Colon (tissue), 2 donors: ENCODE data around the gene SP7.
"Not testable (repeated sequence)": the region's sequence is repeated elsewhere in the genome, so short reads cannot be mapped to it uniquely, and the experiment has no call there.

Source experiments
- FAIRE-seq: peaks from 2 replicates; lab custom pipeline; 2012; peaks lifted over from hg19 to GRCh38; lab: Jason Lieb, UNC
- donor health status: control.
- donor health status: control.

SP7 gene

DNA sequence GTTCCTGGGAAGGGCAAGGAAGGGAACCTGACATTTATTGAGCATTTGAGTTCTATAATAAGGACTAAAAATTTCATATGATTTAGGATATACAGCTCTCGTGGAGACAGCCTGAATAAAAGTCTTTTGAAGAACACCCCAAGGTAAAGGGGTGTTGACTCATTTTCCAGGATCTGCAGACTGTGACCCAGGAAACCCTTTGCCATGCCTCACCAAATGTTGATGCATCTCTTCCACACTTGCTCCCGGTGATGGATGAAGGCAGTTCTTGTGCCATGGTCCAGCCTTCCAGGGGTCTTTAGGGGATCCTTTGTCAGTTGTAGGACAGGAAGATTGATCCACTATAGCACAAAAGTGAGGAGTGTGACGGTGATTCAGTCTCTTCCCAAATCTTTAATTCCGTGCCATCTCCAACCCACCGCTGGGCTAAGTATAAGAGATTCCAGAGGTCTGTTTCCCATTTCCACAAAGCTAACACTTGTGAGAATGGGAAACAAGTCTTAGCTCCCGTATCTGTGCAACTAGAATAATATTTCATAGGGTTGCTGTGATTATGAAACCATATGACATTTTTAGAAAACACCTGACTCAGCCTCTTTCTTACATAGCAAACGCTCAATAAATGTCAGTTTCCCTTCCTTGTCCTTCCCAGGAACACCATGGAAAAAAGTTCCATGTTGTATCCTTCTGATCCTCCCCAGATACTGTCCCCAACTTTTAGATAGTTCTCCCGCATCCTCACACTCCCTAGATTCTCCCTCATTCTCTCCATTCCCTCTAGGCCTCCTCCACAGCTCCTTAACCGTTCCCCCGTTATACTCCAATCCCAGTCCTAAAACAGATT is 15.6 kb downstream of the SP7 start:
- FAIRE-seq, result no peak

DNA sequence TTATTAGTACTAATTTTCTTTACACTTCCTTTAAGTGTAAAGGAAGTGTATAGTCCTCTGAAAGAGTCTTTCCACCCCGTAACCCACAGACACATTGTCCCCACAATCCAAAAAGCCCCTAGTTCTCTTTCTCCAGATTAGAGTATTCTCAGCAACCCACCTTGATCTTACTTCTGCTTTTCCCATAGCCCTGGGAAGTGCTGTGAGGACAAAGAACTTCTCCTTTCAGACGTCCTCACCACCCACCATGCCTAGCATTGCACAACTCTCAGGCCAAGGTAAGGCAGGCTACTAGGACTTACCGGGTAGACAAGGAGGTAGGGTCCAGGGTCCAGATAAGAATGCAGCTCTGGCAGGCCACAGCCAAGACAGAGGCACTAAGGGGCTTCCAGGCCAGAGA is 22.2 kb downstream of the SP7 start:
- no peak for FAIRE-seq

DNA sequence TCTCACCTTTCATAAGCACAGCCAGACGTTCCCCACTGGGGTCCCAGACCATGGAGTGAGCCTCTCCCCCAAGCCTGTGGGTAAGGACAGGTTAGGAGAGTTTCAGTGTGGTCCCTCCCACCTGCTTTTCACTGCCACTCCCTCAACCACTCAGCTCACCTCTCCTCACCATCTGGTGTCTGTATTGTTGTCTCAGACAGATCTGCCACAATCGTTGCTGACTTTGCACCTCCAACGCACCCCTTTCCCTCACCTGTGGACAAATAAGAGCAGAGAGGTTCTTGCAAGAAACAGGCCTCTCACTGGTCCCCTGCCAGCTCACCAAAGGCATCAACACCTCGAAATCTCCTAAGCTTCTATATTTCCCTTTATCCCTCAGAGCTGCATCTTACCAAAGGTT is 27.9 kb downstream of the SP7 start:
- FAIRE-seq, result no peak

DNA sequence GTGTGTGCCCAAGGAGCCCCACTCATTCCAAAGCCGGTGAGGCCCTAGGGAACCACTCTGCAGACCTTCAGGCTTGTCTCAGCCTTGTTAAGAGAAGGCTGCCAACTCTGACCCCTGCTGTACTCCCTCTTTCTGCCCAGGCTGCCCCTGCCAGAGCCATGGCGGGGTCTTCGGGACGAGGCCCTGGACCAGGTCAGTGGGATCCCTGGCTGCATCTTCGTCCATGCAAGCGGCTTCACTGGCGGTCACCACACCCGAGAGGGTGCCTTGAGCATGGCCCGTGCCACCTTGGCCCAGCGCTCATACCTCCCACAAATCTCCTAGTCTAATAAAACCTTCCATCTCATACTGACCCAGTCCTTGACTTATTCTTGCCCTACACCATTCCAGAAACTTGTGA is 29.3 kb downstream of the SP7 start:
- no peak for FAIRE-seq

DNA sequence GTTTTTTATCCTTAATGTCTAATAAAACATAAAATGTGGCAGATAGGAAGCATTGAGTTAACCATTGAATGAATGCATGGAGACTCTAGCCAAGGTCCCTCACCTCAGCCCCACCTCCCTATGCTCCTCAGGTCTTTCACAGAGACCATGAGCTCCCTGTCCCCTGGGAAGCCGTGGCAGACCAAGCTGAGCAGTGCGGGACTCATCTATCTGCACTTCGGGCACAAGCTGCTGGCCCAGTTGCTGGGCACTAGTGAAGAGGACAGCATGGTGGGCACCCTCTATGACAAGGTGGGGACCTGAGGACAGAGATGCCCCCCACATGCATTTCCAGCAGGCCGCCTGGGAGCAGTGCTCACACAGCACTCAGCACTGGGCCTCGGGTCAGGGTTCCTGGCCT is 33.3 kb downstream of the SP7 start:
- FAIRE-seq, result no peak

DNA sequence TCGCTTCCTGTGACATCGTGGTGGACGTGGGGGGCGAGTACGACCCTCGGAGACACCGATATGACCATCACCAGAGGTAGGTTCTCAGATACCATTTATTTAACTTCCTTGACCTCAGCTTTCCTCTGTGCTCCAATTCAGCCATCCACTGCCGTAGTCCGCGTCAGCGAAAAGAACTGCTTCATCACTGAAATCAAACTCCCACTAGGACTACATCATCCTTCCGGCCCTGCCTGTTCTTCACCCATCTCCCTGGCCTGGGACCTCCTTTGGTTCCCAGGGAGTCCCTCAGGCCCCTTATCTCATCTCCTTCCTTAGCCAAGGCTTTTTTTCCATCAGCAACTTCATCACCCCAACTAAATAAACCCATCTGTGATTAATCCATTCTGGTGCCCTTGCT is 36.0 kb downstream of the SP7 start:
- FAIRE-seq, result no peak

DNA sequence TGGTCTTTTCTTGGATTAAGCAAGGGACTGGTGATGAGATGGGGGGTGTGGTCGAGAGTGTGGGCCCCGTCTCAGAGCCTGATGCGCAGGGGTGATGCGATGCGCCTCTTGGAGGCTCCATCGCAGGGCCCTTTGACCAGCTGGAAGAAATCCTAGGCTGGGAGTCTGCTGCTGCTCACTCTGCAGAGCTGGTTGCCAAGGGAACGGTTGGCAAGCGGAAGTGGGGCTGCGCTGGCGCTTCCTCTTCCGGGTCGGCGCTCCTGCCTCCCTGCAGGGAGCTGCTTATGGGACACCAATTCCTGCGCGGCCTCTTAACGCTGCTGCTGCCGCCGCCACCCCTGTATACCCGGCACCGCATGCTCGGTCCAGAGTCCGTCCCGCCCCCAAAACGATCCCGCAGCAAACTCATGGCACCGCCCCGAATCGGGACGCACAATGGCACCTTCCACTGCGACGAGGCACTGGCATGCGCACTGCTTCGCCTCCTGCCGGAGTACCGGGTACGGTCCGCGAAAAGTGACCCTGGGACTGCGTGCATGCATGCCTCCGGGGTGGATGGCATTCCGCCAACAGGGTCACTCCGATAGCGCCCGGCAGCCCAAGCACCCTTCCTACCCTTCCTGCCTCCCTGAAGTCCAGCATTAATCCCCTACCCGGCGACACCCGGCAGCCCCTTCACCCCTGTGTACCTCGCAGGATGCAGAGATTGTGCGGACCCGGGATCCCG is 36.5 kb downstream of the SP7 start, which contains the start of gene MYG1:
TSS of gene MYG1 (plus strand) at position 242 of the 727 bp plus-strand sequence. CDS start at position 285, 43 bp downstream.
- FAIRE-seq, result no peak

DNA sequence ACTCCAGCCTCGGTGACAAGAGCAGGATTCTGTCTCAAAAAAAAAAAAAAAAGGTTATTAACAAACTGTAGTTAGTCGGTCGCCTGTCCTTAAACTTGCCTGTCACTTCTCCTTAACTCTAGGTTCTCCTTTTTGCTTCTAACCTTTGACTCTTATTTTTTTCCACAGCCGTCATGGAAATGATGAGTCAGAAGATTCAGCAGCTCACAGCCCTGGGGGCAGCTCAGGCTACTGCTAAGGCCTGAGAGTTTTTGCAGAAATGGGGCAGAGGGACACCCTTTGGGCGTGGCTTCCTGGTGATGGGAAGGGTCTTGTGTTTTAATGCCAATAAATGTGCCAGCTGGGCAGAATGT is 37.1 kb downstream of the SP7 start:
- no peak for FAIRE-seq

DNA sequence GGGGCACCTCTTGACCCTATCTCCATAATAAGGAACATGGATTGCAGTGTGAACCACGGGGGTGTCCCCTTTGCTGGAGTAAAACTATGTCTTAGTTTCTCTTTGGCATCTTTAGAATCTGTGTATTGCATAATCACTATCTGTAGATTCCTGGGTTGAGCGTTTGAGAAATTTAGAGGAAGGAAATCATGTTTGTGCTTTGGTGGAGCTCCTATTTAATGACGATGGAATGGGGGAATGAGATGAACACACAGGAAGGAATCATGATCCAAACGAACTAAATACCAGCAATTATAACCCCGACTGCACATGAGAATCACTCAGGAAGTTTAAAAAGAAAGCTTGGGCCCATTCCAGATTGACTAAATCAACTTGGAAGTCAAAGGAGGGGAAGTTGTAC is 38.0 kb downstream of the SP7 start:
- FAIRE-seq, result no peak

DNA sequence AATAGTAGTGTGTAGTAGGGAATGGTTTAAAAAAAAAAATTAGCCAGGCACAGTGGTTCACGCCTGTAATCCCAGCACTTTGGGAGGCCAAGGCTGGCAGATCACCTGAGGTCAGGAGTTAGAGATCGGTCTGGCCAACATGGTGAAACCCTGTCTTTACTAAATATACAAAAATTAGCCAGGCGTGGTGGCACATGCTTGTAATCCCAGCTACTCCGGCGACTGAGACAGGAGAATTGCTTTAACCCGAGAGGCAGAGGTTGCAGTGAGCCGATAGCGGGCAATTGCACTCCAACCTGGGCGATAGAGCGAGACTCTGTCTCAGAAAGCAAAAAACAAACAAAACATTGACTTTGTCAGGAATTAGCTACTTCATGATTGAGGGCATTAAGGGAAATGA is 39.0 kb downstream of the SP7 start:
- not testable (repeated sequence) for FAIRE-seq

DNA sequence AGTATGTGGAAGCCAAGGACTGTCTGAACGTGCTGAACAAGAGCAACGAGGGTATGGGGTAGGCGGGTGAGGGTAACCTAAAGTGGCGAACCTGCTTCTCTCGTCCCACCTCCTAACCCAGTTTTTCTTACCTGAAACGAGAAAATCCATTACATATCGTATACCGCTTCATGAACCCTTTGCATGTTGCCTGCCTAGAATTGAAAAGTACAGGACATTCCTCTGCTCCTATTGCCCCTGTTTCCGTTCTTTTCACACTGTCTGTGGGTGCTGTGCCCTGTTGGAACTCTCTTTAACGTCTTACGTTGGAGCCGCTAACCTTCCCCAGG is 40.3 kb downstream of the SP7 start:
- no peak for FAIRE-seq

DNA sequence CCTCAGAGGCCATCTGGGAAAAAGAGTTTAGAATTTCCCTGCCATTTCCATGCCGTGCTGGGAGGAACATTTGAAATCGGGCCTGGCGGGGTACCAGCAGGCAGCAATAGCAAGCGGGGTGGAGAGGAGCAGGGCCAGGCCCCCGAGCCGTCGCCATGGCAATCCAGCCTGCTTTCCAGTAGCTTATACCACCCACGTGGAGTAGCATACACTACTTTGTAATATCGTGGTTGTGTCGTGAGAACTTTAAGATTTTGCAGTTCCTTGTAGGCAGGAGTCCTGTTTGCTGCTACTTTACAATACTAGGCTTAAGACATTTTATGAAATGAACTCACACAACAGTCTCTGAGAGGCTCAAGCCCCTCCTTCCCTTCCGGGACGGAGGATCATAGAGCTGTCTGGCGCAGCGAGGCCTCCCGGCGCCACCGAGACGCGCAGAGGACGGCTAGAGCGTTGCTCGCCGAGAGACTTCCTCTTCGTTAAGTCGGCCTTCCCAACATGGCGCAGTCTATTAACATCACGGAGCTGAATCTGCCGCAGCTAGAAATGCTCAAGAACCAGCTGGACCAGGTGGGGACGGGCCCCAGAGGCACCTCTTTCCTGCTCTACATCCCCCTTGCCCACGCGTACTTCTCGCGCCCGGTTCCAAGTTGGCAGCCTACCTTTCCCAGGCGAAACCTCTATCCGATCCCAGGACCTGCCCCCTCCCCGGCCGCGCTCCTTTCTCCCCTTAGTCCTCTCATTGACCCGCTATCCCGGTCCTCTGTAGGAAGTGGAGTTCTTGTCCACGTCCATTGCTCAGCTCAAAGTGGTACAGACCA is 40.9 kb downstream of the SP7 start, which contains the start of gene PFDN5:
TSS of gene PFDN5 (plus strand) at position 473 of the 821 bp plus-strand sequence. CDS start at position 499, 26 bp downstream.
- FAIRE-seq, result no peak

DNA sequence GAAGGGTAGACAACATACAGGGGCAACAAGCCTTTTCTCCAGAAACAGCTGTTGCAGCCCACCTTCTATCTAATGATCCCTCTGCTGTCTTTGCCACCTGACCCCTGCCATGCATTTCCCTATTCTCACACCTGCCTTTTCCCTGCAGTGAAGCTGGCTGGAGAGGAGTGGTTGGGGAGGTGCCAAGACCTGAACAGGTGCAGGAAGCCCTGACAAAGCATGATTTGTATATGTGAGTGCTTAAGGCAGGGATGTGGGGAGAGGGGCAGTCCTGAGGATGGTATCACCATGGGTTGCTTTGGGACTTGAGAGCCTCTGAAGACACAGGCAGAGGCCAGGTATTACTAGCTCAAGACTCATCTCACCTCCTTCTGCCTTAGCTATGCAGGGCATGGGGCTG is 43.7 kb downstream of the SP7 start:
- no peak for FAIRE-seq

DNA sequence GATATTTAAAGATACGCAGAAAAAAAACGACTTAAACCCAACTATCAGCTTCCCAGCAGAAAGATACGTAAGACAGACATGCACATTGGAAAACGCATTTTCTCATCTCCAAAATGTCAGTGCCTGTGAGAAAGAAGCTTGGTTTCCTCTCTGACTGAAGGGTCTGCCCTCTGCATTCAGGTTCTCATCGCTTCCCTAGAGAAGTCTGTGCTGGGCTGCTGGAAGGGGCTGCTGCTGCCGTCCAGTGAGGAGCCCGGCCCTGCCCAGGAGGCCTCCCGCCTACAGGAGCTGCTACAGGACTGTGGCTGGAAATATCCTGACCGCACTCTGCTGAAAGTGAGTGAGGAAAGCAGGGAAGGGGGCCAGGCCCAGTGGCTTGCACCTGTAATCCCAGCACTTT is 45.5 kb downstream of the SP7 start:
- no peak for FAIRE-seq

DNA sequence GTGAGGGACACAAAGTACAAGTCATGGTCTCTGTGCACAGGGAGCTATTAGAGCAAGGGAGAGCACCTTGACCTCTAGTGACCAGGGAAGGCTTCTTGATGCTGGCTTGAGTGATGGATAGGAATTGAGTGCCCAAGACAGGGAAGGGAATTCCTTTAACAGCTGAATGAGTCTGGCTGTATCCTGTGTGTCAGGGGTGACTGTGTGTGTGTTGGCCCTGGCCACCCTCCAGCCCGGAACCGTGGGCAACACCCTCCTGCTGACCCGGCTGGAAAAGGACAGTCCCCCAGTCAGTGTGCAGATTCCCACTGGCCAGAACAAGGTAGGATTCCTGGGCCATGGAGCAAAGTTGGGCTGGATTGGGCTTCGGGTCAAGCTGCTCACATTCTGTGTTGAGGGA is 46.3 kb downstream of the SP7 start:
- FAIRE-seq, result no peak

DNA sequence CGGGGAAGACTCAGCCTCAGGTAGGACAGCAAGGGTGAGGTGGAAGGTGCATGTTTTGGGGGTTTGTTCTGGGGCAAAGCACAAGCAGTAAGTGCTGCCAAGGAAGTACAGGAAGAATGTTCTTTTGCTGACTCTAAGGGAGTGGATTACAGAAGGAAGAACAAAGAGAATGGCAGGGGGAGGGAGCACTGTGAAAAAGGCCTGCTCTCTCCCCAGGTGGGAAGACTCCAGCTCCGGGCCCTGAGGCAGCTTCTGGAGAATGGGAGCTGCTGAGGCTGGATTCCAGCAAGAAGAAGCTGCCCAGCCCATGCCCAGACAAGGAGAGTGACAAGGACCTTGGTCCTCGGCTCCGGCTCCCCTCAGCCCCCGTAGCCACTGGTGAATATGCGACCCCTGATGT is 47.8 kb downstream of the SP7 start:
- FAIRE-seq, result no peak

DNA sequence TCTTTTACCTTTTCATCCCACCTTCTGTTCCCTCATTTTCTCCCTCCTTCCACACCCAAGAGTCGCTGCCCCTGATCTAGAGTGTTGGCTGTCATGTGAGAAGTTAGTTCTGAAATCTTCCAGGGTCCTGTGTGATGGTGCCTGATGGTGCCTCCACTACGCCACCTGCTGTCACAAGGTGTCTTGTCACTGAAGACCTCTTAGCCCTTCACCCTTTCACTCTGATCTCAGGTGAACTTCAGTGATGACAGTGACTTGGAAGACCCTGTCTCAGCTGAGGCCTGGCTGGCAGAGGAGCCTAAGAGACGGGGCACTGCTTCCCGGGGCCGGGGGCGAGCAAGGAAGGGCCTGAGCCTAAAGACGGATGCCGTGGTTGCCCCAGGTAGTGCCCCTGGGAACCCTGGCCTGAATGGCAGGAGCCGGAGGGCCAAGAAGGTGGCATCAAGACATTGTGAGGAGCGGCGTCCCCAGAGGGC is 48.4 kb downstream of the SP7 start:
- no peak for FAIRE-seq

DNA sequence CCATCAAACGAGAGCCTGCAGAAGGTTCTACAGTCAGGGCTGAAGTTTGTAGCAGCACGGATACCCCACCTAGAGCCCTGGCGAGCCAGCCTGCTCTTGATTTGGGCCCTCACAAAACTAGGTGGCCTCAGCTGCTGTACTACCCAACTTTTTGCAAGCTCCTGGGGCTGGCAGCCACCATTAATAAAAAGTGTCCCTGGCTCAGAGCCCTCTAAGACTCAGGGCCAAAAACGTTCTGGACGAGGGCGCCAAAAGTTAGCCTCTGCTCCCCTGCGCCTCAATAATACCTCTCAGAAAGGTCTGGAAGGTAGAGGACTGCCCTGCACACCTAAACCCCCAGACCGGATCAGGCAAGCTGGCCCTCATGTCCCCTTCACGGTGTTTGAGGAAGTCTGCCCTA is 49.7 kb downstream of the SP7 start:
- no peak for FAIRE-seq

DNA sequence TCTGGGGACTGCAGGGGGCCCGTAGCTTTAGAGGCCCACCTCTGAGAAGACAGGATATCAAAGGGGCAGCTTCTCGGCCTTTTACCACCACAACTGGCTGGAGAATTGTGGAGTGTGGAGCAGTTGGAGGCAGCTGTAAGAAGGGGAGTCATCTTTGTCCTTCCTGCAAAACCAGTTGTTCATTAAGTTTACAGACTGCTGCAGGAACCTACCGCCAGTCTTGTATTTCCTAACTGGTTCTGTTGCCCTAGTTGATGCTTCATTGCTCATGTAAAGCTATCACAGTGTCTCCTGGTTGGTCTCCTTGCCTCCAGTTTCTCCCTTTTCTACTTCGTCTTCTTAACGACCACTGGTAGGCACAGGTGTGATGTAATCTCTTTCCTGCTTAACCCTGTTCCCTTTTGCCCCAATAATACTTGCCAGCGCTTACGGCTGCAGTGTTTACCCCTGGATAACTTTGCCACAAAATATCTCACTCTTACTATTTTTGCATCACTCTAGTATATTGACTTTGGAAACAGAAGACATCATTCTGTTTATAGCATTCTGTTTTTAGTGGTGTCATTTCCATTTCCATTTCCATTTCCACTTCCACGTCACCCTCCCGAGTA is 56.2 kb downstream of the SP7 start:
- no peak for FAIRE-seq

DNA sequence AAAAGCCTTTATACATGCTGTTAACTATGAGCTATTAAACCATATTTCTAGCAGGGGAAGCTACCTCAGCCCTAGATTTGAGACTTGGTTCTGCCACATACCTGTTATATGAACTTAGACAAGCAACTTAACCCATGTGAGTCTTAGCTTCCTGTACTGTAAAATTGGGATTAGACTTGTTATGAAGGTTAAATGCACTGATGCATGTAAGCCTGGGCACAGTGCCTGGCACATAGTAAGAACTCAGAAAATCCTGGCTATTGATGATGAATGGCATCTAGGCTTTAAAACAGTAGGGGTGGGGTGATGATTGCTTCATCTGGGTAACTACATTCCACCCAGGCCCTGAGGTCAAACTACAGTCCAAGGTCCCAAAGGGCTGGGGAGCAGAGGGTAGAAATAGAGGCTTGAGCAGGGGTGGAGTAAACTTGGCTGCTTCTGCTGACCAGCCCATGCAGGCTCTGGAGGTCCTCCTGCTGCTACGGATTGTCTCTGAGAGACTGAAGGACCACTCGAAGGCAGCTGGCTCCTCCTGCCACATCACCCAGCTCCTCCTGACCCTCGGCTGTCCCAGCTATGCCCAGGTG is 56.8 kb downstream of the SP7 start:
- FAIRE-seq, result no peak

DNA sequence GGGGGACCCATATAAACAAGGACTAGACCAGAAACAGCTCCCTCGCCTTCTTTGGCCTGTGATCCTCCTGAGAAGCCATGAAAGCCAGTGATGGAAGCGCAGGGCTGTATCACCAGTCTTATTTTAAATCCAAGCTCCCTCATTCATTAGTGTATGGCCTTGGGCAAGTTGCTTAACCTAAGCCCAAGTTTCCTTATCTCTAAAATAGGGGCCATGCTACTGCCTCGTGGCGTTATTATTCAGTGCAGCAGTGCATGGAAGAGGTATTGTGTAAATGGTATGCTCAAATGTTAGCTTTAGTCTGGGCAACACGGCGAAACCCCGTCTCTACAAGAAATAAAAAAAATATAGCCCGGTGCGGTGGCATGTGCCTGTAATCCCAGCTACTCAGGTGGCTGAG is 58.2 kb downstream of the SP7 start:
- FAIRE-seq, result no peak
